Measurements from ENCODE around the gene RIMBP3C.
"Not testable (repeated sequence)": the region's sequence is repeated elsewhere in the genome, so short reads cannot be mapped to it uniquely, and the experiment has no call there.

The RIMBP3C gene

GRCh38 chr22:21551361-21551760 is at the start of gene RIMBP3C:
RIMBP3C (minus strand) TSS chr22:21551461; CDS start chr22:21550976, 485 bp downstream.
- not testable (repeated sequence) for DNase-seq

- peak; percentile 32 for DNase-seq
Measured at GRCh38 chr22:21599053-21599893, 48.0 kb upstream of the RIMBP3C start.

GRCh38 chr22:21598302-21598701 is 47.0 kb upstream of the RIMBP3C start:
- no peak for DNase-seq

- not testable (repeated sequence) for DNase-seq
Measured at GRCh38 chr22:21596356-21597135, 45.3 kb upstream of the RIMBP3C start.

- no peak for DNase-seq
Measured at GRCh38 chr22:21594865-21595452, 43.7 kb upstream of the RIMBP3C start.

GRCh38 chr22:21593406-21594232 is 42.4 kb upstream of the RIMBP3C start:
- no peak for DNase-seq

GRCh38 chr22:21592422-21592821 is 41.2 kb upstream of the RIMBP3C start:
- no peak for DNase-seq

GRCh38 chr22:21591695-21592094 is 40.4 kb upstream of the RIMBP3C start:
- DNase-seq = no peak

GRCh38 chr22:21590809-21591641 is 39.8 kb upstream of the RIMBP3C start:
- no peak for DNase-seq

GRCh38 chr22:21589396-21589795 is 38.1 kb upstream of the RIMBP3C start:
- no peak for DNase-seq

- no peak for DNase-seq
Measured at GRCh38 chr22:21587803-21588611, 36.7 kb upstream of the RIMBP3C start.

- no peak for DNase-seq
Measured at GRCh38 chr22:21585389-21585788, 34.1 kb upstream of the RIMBP3C start.

- no peak for DNase-seq
Measured at GRCh38 chr22:21582801-21583740, 31.8 kb upstream of the RIMBP3C start.

- not testable (repeated sequence) for DNase-seq
Measured at GRCh38 chr22:21581009-21581713, 29.9 kb upstream of the RIMBP3C start.

GRCh38 chr22:21580623-21581007 is 29.4 kb upstream of the RIMBP3C start:
- DNase-seq = not testable (repeated sequence)

- DNase-seq = no peak
Measured at GRCh38 chr22:21579474-21579851, 28.2 kb upstream of the RIMBP3C start.

GRCh38 chr22:21573750-21574494 is 22.7 kb upstream of the RIMBP3C start:
- DNase-seq = no peak

GRCh38 chr22:21573293-21573734 is 22.1 kb upstream of the RIMBP3C start:
- DNase-seq = no peak

Data from NCI-H2227 treated with DMSO at 0.1 percent for 48 hours (cell line).